Activated T-cell treated with anti-CD3 and anti-CD28 coated beads for 24 hours (primary cell): ENCODE data around the gene IQCF5.
"Not testable (repeated sequence)": the region's sequence is repeated elsewhere in the genome, so short reads cannot be mapped to it uniquely, and the experiment has no call there.

Experiments
- DNase-seq: peaks from one replicate; pipeline ENCODE4 v3.0.0-alpha.2; 2020; ENCODE audit warnings: low read depth

Gene IQCF5

DNA sequence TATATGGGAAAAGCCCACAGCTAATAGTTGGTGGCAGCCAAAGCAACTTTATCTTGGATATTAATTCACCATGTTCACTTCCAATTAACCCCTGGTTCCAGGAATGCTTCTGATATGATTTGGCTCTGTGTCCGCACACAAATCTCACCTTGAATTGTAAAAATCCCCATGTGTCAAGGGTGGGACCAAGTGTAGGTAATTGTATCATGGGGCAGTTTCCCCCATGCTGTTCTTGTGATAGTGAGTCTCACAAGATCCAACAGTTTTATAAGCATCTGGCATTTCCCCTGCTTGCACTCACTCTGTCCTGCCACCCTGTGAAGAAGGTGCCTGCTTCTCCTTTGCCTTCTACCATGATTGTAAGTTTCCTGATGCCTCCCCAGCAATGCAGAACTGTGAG lies 6.5 kb downstream of the IQCF5 start:
- not testable (repeated sequence) for DNase-seq

DNA sequence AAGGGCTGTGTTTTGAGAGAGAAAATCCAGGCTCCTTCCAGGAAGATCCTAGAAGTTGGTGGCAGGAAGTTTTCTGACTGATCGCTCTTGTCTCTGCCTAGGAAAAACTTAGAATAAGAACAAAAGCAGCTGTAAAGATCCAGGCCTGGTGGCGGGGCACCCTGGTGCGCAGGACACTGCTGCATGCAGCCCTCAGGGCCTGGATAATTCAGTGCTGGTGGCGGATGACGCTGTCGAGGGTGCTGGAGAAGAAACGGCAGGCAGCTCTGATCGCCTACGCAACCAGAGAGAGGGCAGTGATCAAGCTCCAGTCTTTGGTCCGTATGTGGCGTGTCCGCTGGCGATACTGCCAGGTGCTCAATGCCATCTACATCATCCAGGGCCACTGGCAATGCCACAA lies 12.5 kb downstream of the IQCF5 start:
- no peak for DNase-seq

DNA sequence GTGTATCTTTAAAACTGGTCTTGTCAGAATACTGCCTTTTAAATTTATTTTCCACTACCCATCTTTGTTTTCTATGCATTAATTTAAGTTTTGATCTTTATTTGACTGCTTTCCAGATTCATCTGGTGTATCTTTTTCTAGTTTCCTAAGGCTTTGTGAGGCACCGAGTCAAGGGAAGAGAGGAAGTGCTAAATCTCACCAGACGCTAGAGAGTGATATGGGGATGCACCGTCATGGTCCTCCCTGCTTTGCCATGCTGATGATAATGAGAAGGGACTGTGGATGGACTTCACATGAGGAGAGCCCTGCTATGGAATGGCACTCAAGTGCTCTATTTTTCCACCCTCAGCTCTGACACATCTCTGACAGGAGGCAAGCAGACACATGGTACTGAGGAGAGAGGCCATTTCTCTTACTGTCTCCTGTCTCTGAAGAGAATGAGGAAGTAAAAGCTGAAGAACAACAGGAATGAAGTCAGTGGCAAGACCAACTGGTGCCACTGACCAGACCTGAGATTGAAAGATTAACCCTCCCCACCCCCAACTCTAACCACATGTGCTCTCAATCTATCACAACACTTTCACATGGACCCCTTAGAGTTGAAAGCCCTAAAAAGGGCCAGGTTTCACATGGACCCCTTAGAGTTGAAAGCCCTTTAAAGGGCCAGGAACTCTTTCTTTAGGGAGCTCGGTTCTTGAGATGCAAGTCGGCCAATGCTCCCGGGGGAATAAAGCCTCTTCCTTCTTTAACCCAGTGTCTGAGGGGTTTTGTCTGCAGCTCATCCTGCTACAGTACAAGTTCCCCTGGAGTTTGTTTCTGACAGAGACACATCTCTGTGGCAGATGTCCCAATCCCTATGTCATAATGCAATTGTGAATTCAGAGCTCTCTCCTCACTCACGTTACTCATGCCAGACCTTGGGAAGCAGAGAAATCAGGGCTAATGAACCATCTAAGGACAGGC lies 14.4 kb downstream of the IQCF5 start, which contains the start of gene IQCF2:
TSS of gene IQCF2 (plus strand) at position 913 of the 963 bp plus-strand sequence. CDS start 52 bp downstream, outside the sequence.
- DNase-seq, result no peak

DNA sequence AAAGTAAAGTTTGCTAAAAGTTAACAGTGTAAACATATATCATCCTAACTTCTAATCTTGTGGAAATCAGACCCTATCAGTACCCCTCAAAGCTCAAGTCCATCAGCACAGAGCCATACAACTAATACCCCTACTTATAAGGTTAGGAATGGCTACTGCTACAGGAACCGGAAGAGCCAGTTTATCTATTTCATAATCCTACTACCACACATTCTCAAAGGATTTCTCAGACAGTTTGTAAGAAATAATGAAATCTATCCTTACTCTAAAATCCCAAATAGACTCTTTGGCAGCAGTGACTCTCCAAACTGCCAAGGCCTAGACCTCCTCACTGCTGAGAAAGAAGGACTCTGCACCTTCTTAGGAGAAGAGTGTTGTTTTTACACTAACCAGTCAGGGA lies 20.0 kb downstream of the IQCF5 start:
- not testable (repeated sequence) for DNase-seq

DNA sequence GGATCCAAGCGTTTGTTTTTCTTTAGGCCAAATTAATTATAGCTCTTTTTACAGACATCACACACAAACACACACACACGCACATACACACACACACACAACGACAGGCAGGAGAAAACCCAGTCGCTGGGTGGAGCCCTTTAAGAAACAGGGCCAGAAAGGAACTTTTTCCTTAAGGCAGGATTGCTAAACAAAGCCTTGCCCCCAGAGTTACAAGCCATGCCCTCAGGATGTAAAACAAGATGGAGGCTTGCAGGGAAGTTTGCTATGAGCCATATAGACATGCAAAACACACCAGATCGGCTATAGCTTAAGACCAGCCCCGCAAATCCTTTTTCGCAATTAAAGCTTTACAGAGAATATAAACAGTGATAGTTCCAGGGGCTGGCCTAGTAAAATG lies 30.3 kb downstream of the IQCF5 start:
- no peak for DNase-seq

DNA sequence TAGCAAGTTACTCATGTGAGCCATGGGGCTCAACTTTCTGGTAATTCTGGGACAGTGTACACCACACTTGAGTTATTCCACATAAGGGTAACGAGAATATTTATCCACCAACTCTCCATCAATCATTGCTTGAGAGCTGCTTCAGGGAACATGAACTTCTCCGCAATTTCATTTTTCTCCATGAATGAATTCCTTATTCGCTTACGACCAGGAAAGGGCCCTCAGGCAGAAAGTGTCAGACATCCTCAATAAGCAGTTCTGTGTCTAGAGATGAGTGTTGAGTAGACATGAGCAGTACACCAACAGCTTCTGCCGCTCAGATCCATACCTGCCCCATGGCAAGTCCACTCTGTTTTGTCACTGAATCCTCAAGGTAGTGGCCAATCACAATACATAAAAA lies 38.8 kb downstream of the IQCF5 start:
- no peak for DNase-seq

DNA sequence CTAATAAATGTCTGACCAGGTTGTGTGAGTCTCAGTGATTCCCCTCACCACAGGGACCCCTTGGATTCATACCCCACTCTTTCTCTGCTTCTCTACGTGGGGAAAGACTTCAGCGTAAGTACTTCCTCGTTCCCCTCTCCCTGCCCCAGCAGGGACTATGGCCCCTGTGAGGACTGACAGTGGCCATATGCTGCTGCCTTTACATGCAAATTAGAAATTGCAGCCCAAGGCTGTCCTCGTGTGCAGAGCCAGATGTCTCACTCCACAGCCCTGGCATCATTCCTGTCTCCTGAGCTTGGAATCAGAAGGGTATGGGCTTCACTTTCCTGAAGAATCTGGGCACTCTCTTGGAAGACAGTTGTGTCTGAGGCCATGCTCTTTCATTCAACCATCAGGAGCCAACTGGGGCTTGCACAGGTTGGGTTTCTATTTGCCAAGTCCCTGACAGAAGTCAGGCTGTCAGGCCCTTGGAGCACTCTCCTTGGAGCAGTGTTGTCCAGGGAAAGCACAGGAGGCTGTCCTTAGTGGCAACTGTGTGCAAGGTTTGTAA lies 44.5 kb downstream of the IQCF5 start:
- no peak for DNase-seq

DNA sequence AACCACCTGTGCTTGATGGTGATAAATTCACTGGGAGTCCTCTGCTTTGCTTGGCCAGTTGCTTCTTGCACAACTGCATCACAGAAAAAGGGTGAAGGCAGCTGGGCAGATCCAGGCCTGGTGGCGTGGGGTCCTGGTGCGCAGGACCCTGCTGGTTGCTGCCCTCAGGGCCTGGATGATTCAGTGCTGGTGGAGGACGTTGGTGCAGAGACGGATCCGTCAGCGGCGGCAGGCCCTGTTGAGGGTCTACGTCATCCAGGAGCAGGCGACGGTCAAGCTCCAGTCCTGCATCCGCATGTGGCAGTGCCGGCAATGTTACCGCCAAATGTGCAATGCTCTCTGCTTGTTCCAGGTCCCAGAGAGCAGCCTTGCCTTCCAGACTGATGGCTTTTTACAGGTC lies 45.1 kb downstream of the IQCF5 start:
- DNase-seq, result no peak

DNA sequence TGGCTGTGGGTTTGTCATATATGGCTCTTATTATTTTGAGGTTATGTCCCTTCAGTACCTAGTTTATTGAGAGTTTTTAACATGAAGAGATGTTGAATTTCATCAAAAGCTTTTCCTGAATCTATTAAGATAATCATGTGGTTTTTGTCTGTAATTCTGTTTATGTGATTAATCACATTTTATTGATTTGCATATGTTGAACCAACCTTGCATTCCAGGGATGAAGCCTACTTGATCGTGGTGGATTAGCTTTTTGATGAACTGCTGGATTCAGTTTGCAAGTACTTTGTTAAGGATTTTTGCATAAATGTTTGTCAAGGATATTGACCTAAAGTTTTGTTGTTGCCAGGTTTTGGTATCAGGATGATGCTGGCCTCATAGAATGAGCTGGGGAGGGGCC lies 47.1 kb downstream of the IQCF5 start:
- DNase-seq, result no peak
